Skin epidermis (tissue), 12 donors: ENCODE data around the gene ST14.
"Not testable (repeated sequence)": the region's sequence is repeated elsewhere in the genome, so short reads cannot be mapped to it uniquely, and the experiment has no call there.

Experiments used
- H3K27ac ChIP-seq, 21 experiments: fragments of 200-600 bp; sonication (generic) in 11 of 21; one replicate each; pipeline ENCODE4 v1.5.0; 2020; ENCODE audit warnings: mild to moderate bottlenecking in 3 of 21, inconsistent platforms in 2 of 21, moderate library complexity in 2 of 21
- H3K4me3 ChIP-seq, 7 experiments: fragments of 200-600 bp; sonication (generic) in 2 of 7; one replicate each; pipeline ENCODE4 v1.5.0; 2020; ENCODE audit warnings: inconsistent platforms in 2 of 7, mild to moderate bottlenecking in 2 of 7, moderate library complexity in 1 of 7

Gene ST14

GRCh38 chr11:130160498-130161155 is 1.0 kb downstream of the ST14 start:
- Histone ChIP-seq H3K4me3 (peak overlapping the region; percentile 38 to 71 (median 50)), H3K27ac (peak overlapping the region in 20 of 21 experiments; percentile 73 to 94 (median 88))

- Histone ChIP-seq H3K4me3 (peak overlapping the region; percentile 38 to 71 (median 50)), H3K27ac (peak overlapping the region in 8 of 21 experiments; percentile 73 to 94 (median 90))
Observed at GRCh38 chr11:130161441-130162145, 2.0 kb downstream of the ST14 start.

GRCh38 chr11:130162733-130163132 is 3.2 kb downstream of the ST14 start:
- H3K4me3 ChIP-seq: no peak overlapping the region
- H3K27ac ChIP-seq: peak overlapping the region in 8 of 21 experiments; percentile 0 to 54 (median 26)

- H3K27ac ChIP-seq: peak overlapping the region in 8 of 21 experiments; percentile 0 to 54 (median 22)
- H3K4me3 ChIP-seq: no peak overlapping the region
Observed at GRCh38 chr11:130163346-130164220, 4.0 kb downstream of the ST14 start.

GRCh38 chr11:130164221-130164570 is 4.6 kb downstream of the ST14 start:
- no peak overlapping the region for H3K4me3 ChIP-seq
- H3K27ac ChIP-seq: peak overlapping the region in 1 of 21 experiments; percentile 12

GRCh38 chr11:130165601-130166456 is 6.2 kb downstream of the ST14 start:
- Histone ChIP-seq H3K4me3 (no peak overlapping the region), H3K27ac (peak overlapping the region in 6 of 21 experiments; percentile 34 to 55 (median 50))

- H3K4me3 ChIP-seq: no peak overlapping the region
- H3K27ac ChIP-seq: peak overlapping the region in 6 of 21 experiments; percentile 34 to 55 (median 50)
Observed at GRCh38 chr11:130166457-130166784, 6.8 kb downstream of the ST14 start.

GRCh38 chr11:130167146-130167545 is 7.6 kb downstream of the ST14 start:
- H3K27ac ChIP-seq: peak overlapping the region in 3 of 21 experiments; percentile 31 to 55 (median 51)

GRCh38 chr11:130168105-130168504 is 8.5 kb downstream of the ST14 start:
- no peak overlapping the region for H3K4me3 ChIP-seq
- peak overlapping the region in 1 of 21 experiments; percentile 22 for H3K27ac ChIP-seq

More at GRCh38 chr11:130167146-130167545, 7.6 kb downstream of the ST14 start:
- H3K4me3 ChIP-seq: no peak overlapping the region

GRCh38 chr11:130170345-130170744 is 10.8 kb downstream of the ST14 start:
- no peak overlapping the region for H3K4me3 ChIP-seq
- H3K27ac ChIP-seq: peak overlapping the region in 2 of 21 experiments; percentile 42 to 43

- Histone ChIP-seq H3K27ac (no peak overlapping the region), H3K4me3 (no peak overlapping the region)
Observed at GRCh38 chr11:130171534-130171933, 12.0 kb downstream of the ST14 start.

GRCh38 chr11:130172001-130172400 is 12.4 kb downstream of the ST14 start:
- not testable (repeated sequence) for H3K27ac ChIP-seq, H3K4me3 ChIP-seq

GRCh38 chr11:130174642-130175041 is 15.1 kb downstream of the ST14 start:
- Histone ChIP-seq H3K27ac (no peak overlapping the region), H3K4me3 (no peak overlapping the region)

GRCh38 chr11:130175898-130176297 is 16.3 kb downstream of the ST14 start:
- no peak overlapping the region for H3K27ac ChIP-seq
- H3K4me3 ChIP-seq: no peak overlapping the region

GRCh38 chr11:130177782-130178181 is 18.2 kb downstream of the ST14 start:
- Histone ChIP-seq H3K27ac (peak overlapping the region in 2 of 21 experiments; percentile 5 to 34), H3K4me3 (no peak overlapping the region)

GRCh38 chr11:130178441-130179339 is 19.1 kb downstream of the ST14 start:
- Histone ChIP-seq H3K27ac (peak overlapping the region in 11 of 21 experiments; percentile 0 to 79 (median 44)), H3K4me3 (no peak overlapping the region)

- H3K4me3 ChIP-seq: no peak overlapping the region
- peak overlapping the region in 18 of 21 experiments; percentile 7 to 79 (median 58) for H3K27ac ChIP-seq
Observed at GRCh38 chr11:130179396-130180306, 20.1 kb downstream of the ST14 start.
